GM12892 (cell line): ENCODE data around the gene PRPF19.

Experiments
- POLR2A ChIP-seq: IDR thresholded peaks from 2 replicates; pipeline ENCODE4 v1.6.1; 2011; ENCODE audit warnings: low read depth, low read length, control low read depth
- POLR2AphosphoS5 ChIP-seq: IDR thresholded peaks from 2 replicates; pipeline ENCODE4 v1.6.1; 2011; ENCODE audit warnings: low read depth, low read length, control low read depth
- TAF1 ChIP-seq: IDR thresholded peaks from 2 replicates; pipeline ENCODE4 v1.6.1; 2011; ENCODE audit warnings: low read depth, mild to moderate bottlenecking, control low read depth, low read length, borderline replicate concordance

DNA sequence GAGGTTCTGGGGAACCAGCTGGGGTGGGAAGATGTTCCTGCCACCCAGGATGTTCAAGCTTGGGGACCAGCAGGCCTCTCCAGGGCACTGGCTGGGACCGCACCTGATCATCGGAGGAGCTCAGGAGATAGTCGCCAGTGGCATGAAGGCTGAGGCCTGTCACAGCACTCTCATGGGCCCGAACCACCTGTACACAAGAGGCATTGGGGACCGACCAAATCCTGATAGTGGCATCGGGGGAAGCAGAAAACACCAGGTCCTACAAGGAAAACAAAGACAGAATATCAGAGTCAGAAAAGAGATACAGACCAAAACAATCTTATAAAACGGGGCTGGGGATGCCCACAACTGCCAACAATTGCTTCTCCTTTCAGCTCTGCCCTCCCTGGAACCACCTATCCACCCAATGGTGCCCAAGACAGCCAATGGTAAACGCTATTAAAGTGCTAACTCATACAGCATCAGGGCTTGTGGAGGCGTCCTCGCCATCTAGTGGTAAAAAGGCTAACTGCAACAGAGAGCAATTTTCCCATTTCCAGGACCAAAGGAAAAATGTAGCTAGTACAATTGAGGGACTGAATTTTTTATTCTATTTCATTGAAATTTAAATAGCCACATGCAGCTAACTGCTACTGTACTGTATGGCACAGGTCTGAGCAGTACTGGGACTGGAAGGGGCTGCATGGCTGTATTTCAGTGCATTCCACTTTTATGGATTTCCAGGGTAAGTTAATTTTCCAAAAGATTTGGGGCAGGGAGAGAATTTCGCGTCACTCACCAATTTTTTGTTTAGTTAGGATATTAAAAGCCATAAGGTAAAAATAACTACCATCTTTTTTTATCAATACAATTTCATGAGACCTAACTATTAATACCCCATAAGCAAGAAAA lies 7.1 kb downstream of the PRPF19 start:
- TF ChIP-seq TAF1 (no peak), POLR2AphosphoS5 (no peak), POLR2A (no peak)
